K562 (cell line): Measurements from ENCODE around the gene BCL3. TPM values are rescaled to one million over a fixed set of nuclear protein-coding genes. Genes with fewer than 3 reads are reported as not detected.

Source experiments
- ADNP ChIP-seq: fragments of 200-800 bp; sonication (Bioruptor generic); IDR thresholded peaks from 2 replicates; pipeline ENCODE4 v1.6.1; 2016; ENCODE audit warnings: missing genetic modification characterization, missing compliant biosample characterization
- ARID3A ChIP-seq: IDR thresholded peaks from 2 replicates; pipeline ENCODE4 v1.6.1; 2012; ENCODE audit warnings: low read depth, low read length, improper control_type of control experiment, borderline replicate concordance
- CBFA2T3 ChIP-seq: fragments of 450-650 bp; IDR thresholded peaks from 2 replicates; pipeline ENCODE4 v1.6.1; 2017
- CCAR2 ChIP-seq: fragments of 200-400 bp; formaldehyde crosslinking; IDR thresholded peaks from 2 replicates; pipeline ENCODE4 v1.6.1; 2017; ENCODE audit warnings: mild to moderate bottlenecking, low read depth, low read length
- CEBPZ ChIP-seq: fragments of 150-350 bp; IDR thresholded peaks from 2 replicates; pipeline ENCODE4 v1.6.1; 2014; ENCODE audit warnings: low read depth, mild to moderate bottlenecking, low read length, borderline replicate concordance
- COPS2 ChIP-seq: fragments of 450-650 bp; conservative IDR thresholded peaks from 2 replicates; pipeline ENCODE4 v1.6.1; 2016; ENCODE audit warnings: mild to moderate bottlenecking, moderate library complexity
- DACH1 ChIP-seq: fragments of 450-650 bp; IDR thresholded peaks from 2 replicates; pipeline ENCODE4 v1.6.1; 2018; ENCODE audit not compliant: partially characterized antibody
- EHMT2 ChIP-seq: fragments of 450-650 bp; IDR thresholded peaks from 2 replicates; pipeline ENCODE4 v1.6.1; 2018; ENCODE audit warnings: antibody characterized with exemption
- ID3 ChIP-seq, 2 experiments: fragments of 250-450 bp in 1 of 2; fragments of 450-650 bp in 1 of 2; sonication (Bioruptor Pico) in 1 of 2; IDR thresholded peaks; 2 replicates each; pipeline versions ENCODE4 v1.6.1 to v1.8.0; 2016 to 2021; ENCODE audit warnings: mild to moderate bottlenecking in 2 of 2, moderate library complexity in 2 of 2, missing compliant biosample characterization in 1 of 2, missing genetic modification characterization in 1 of 2
- KLF10 ChIP-seq: fragments of 250-450 bp; sonication (Bioruptor Pico); IDR thresholded peaks from 2 replicates; pipeline ENCODE4 v1.6.1; 2021; ENCODE audit warnings: matching md5 sums
- KLF16 ChIP-seq: IDR thresholded peaks from 2 replicates; pipeline ENCODE4 v1.6.1; 2016; ENCODE audit warnings: antibody characterized with exemption
- NFIC ChIP-seq: fragments of 450-650 bp; IDR thresholded peaks from 2 replicates; pipeline ENCODE4 v1.6.1; 2017; ENCODE audit warnings: mild to moderate bottlenecking, inconsistent platforms
- RBM17 ChIP-seq: fragments of 200-400 bp; formaldehyde crosslinking; IDR thresholded peaks from 2 replicates; pipeline ENCODE4 v1.6.1; 2017; ENCODE audit warnings: low read depth, mild to moderate bottlenecking, low read length, borderline replicate concordance
- SIN3A ChIP-seq, 2 experiments: fragments of 150-350 bp in 1 of 2; IDR thresholded peaks; 2 replicates each; pipeline ENCODE4 v1.6.1; 2011 to 2016; ENCODE audit warnings: borderline replicate concordance in 2 of 2, low read depth in 2 of 2, low read length in 2 of 2, mild to moderate bottlenecking in 2 of 2, moderate library complexity in 2 of 2; ENCODE audit not compliant: control insufficient read depth in 1 of 2
- SIRT6 ChIP-seq: IDR thresholded peaks from one replicate; pipeline ENCODE4 v1.6.1; 2012; ENCODE audit warnings: low read depth, mild to moderate bottlenecking, control low read depth, inconsistent platforms, low read length, moderate library complexity
- SMARCE1 ChIP-seq: fragments of 450-650 bp; IDR thresholded peaks from 2 replicates; pipeline ENCODE4 v1.7.1; 2016; ENCODE audit warnings: mild to moderate bottlenecking
- USF1 ChIP-seq: sonication (generic); formaldehyde crosslinking; IDR thresholded peaks from 2 replicates; pipeline ENCODE4 v1.9.0; 2022; ENCODE audit warnings: mild to moderate bottlenecking, missing genetic modification reagents
- ZNF398 ChIP-seq: fragments of 250-450 bp; sonication (Bioruptor Pico); IDR thresholded peaks from 2 replicates; pipeline ENCODE4 v1.8.0; 2021; ENCODE audit warnings: moderate library complexity, mild to moderate bottlenecking, inconsistent platforms
- polyA plus RNA-seq, 8 experiments: library from polyadenylated mRNA; depleted of rRNA in 4 of 8; stranded (reverse) in 5 of 8; unstranded in 3 of 8; fragments of >200 nt; fragmentation: Nextera tagmentation in 2 of 8; fragmentation: Illumina TruSeq in 1 of 8; extraction: Ambion mirVana in 2 of 8; extraction: Trizol in 1 of 8; gene quantifications; 2 replicates each; pipeline versions ENCODE4 v1.2.1 to v1.2.3, GENCODE V29; 2011 to 2014; ENCODE audit warnings: inconsistent platforms in 1 of 8, missing spikeins in 1 of 8
- total RNA-seq, 7 experiments: library from RNA; depleted of rRNA in 6 of 7; stranded (reverse); fragments of >200 nt in 6 of 7; fragmentation: Illumina TruSeq in 2 of 7; extraction: Trizol in 2 of 7; gene quantifications; 2 replicates each; pipeline versions ENCODE4 v1.2.1 to v1.2.3, GENCODE V29; 2011 to 2021; ENCODE audit warnings: low replicate concordance in 1 of 7

The BCL3 gene
- total and polyA plus RNA-seq, 9 of the 15 experiments (the other 6 are each of a cell fraction or from before 2014, with no cell fraction given), result 0.03 to 2.4 (median 0.50) TPM; not detected in 1

- no peak for TF ChIP-seq ARID3A
- TF ChIP-seq SIRT6, result no peak
- no peak for TF ChIP-seq ID3 (CRISPR knock-in tag; IDR thresholded peaks at IDR 0.05)
- no peak for TF ChIP-seq ID3 (tag; IDR thresholded peaks at IDR 0.05)
- TF ChIP-seq CCAR2, result no peak
- TF ChIP-seq USF1 (CRISPR knock-in tag), result no peak
- peak; percentile 70 for TF ChIP-seq NFIC
- TF ChIP-seq KLF16, result no peak
- TF ChIP-seq ADNP (tag), result peak; percentile 77
- 0 out of 2 replicates have a peak, but pooled peaks have one; percentile 7 for TF ChIP-seq SMARCE1
- no peak for TF ChIP-seq COPS2
- TF ChIP-seq ZNF398, result no peak
- no peak for TF ChIP-seq CEBPZ
- no peak for TF ChIP-seq CBFA2T3
- no peak for TF ChIP-seq EHMT2
- TF ChIP-seq RBM17, result no peak
- no peak for TF ChIP-seq KLF10 (CRISPR knock-in tag)
- peak; percentile 55 for TF ChIP-seq DACH1
- peak in 1 of 2 experiments; percentile 11; a peak in 1 of 4 replicates for TF ChIP-seq SIN3A (IDR thresholded peaks at IDR 0.05; ENCODE audit: borderline replicate concordance in 2 of 2, control insufficient read depth in 1 of 2, low read depth in 2 of 2, low read length in 2 of 2)
These were observed 626 bp upstream of the BCL3 start (continued) for GRCh38 chr19:44747739-44748425.
